ENCODE measurements around the gene XPNPEP1. TPM values are rescaled to one million over a fixed set of nuclear protein-coding genes. Genes with fewer than 3 reads are reported as not detected.

The XPNPEP1 gene
- total RNA-seq, 2 donors from 2014 or later, result 77.6 to 104 TPM

DNA sequence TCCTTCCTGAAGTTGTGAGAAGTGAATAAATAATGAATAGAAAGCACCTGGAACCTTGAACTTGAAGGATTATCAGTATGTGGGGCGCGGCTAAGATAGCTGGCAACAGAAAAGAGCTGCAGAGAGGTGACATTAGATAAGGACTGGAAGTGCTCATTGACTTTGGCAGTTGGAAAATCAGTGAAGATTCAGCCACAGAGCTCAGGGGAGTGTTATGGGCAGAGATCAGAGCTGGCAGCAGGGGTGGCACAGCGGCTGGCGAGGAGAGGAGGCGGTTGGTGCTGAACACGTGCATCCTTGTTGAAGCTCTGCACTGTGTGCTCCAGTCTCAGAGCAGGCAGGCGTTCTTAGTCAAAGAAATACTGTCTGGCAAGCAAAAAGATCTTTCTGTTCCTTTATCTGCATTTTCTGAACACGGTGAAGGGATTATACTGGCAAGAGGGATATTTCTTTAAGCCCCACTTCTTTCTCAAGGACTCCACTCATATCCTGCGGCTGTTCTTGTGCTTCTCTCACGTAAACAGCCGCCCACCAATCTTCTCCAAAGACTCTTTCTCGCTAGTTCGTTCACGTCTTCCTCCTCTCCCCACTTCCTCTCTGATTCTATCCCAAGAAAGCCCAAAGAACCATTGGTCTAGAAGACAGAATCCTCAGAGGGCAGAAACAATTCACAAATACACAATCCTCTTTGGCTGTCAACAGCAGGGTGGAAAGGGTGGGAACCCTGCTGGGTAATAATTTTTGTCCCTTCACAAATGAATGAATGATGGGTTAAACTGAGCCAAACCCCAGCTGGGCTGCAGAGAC is 45.8 kb upstream of the XPNPEP1 start:
- intact Hi-C loops (cut with DNase I), result no loop called here
- H3K4me3 ChIP-seq, result no peak overlapping the region
- 50 to 55% methylated on average over 14 of the region's 14 CpGs for WGBS, 2 donors

DNA sequence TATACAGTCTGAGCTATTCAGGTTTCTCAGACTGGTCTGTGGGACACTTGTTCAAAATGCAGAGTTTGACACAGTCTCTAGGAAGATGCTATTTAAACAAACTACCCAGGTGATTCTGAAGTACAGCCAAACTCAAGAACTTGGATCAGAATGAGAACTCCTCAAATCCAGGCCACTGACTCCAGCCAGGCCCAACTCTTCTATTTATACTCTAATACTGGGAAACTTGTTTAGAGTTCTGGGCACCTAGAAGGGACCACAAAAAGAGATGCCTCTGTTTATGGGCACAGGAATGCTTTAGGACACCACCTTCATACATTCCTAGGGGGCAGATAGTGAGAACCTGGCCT is 44.4 kb upstream of the XPNPEP1 start:
- H3K36me3 ChIP-seq (replicated peaks in 1 of 2; ENCODE audit: insufficient read depth in 1 of 2, low read depth in 2 of 2), result no peaks in the 10 kb centered on the region
- TF ChIP-seq, protein P1, sequence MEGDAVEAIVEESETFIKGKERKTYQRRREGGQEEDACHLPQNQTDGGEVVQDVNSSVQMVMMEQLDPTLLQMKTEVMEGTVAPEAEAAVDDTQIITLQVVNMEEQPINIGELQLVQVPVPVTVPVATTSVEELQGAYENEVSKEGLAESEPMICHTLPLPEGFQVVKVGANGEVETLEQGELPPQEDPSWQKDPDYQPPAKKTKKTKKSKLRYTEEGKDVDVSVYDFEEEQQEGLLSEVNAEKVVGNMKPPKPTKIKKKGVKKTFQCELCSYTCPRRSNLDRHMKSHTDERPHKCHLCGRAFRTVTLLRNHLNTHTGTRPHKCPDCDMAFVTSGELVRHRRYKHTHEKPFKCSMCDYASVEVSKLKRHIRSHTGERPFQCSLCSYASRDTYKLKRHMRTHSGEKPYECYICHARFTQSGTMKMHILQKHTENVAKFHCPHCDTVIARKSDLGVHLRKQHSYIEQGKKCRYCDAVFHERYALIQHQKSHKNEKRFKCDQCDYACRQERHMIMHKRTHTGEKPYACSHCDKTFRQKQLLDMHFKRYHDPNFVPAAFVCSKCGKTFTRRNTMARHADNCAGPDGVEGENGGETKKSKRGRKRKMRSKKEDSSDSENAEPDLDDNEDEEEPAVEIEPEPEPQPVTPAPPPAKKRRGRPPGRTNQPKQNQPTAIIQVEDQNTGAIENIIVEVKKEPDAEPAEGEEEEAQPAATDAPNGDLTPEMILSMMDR (IDR thresholded peaks at IDR 0.05), result no peak
- no peak for TF ChIP-seq POLR2A (IDR thresholded peaks at IDR 0.05)
- ATAC-seq (no peak), DNase-seq (no peak)
- peaks cover 67% of the 10 kb centered on the region for H3K4me1 ChIP-seq
- no peak overlapping the region for H3K4me3 ChIP-seq
- H3K9me3 ChIP-seq, result no peaks in the 10 kb centered on the region
- intact Hi-C loops (cut with DNase I), result no loop called here
- H3K27ac ChIP-seq, result peak overlapping the region in 3 of 4 donors; percentile 11 to 26 (median 13)
- H3K27me3 ChIP-seq, result no peaks in the 10 kb centered on the region

More for the DNA sequence above, 45.8 kb upstream of the XPNPEP1 start:
- DNase-seq (peak; percentile 32 to 58 (median 38)), ATAC-seq (peak; percentile 45)
- Histone ChIP-seq H3K9me3 (no peaks in the 10 kb centered on the region), H3K4me1 (peaks cover 73% of the 10 kb centered on the region), H3K36me3 (replicated peaks in 1 of 2; ENCODE audit: insufficient read depth in 1 of 2, low read depth in 2 of 2) (no peaks in the 10 kb centered on the region), H3K27me3 (no peaks in the 10 kb centered on the region), H3K27ac (peak overlapping the region in 2 of 4 donors; percentile 1 to 17)
- TF ChIP-seq, protein P1 (IDR thresholded peaks at IDR 0.05), result no peak
- TF ChIP-seq POLR2A (IDR thresholded peaks at IDR 0.05), result no peak

DNA sequence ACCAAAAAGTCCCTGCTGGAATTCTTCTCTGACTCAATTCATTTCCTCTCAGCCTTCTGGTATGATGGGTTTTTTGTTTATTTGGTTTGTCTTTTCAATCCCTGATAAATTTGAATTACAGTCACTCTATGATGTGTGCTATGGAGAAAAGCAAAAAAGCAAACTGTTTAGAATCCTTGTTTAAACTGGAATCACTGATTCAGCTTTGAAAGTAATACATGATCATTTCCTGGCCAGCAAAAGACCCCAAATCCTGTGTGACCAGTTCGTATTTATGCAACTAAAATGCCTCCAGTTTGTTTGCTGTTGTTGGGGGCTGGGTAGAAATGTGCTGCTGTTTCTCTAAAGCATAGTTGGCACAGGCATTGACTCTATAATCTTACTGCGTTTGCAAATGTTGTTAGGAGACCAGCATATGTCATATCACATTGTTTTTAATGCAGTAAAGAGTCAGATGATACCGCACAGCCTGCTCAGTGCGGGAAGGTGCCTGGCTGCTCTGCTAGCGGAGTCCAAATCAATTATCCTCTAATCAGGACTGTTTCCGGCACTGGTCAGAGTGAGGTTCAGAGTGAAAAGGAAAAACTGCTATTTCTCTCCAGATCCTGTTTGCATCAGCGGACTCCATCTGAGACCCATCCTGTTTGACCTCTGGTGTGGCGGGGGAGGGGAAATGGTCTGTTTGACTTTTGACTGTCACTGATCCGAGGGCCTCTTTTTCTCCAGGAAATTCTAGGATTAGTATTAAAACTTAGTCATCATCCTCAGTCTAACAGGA is 43.8 kb upstream of the XPNPEP1 start:
- peaks cover 67% of the 10 kb centered on the region for H3K4me1 ChIP-seq
- no peak for ATAC-seq
- 17 to 20% methylated on average over 9 of the region's 9 CpGs for WGBS, 2 donors

DNA sequence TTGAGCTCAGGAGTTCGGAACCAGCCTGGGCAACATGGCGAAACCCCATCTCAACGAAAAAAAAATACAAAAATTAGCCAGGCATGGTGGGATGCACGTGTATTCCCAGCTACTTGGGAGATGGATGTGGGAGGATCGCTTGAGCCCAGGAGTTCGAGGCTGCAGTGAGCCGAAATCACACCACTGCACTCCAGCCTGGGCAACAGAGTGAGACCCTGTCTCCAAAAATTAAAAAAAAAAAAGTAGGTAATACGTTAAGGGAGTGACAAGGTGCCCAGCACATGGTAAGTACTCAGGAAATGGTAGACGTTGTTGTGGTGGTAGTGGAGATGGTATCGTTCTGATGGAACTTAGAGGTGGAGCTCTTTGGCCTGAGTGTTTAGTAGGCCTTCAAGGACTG is 41.0 kb upstream of the XPNPEP1 start:
- TF ChIP-seq POLR2A (IDR thresholded peaks at IDR 0.05), result no peak
- TF ChIP-seq, protein P1 (IDR thresholded peaks at IDR 0.05), result no peak

More for the DNA sequence above, 43.8 kb upstream of the XPNPEP1 start:
- Histone ChIP-seq H3K36me3 (replicated peaks in 1 of 2; ENCODE audit: insufficient read depth in 1 of 2, low read depth in 2 of 2) (no peaks in the 10 kb centered on the region), H3K27ac (peak overlapping the region in 3 of 4 donors; percentile 11 to 26 (median 13)), H3K9me3 (no peaks in the 10 kb centered on the region), H3K27me3 (no peaks in the 10 kb centered on the region), H3K4me3 (no peak overlapping the region)
- TF ChIP-seq POLR2A (IDR thresholded peaks at IDR 0.05), result no peak
- TF ChIP-seq, protein P1 (IDR thresholded peaks at IDR 0.05), result no peak
- intact Hi-C loops (cut with DNase I), result no loop called here
- DNase-seq, result peak in 1 of 4 donors; percentile 13

More for the DNA sequence above, 41.0 kb upstream of the XPNPEP1 start:
- 81 to 88% methylated on average over 10 of the region's 10 CpGs for WGBS, 2 donors
- DNase-seq, result no peak
- Histone ChIP-seq H3K4me1 (peaks cover 65% of the 10 kb centered on the region), H3K27ac (no peak overlapping the region), H3K36me3 (replicated peaks in 1 of 2; ENCODE audit: insufficient read depth in 1 of 2, low read depth in 2 of 2) (no peaks in the 10 kb centered on the region), H3K4me3 (no peak overlapping the region), H3K27me3 (no peaks in the 10 kb centered on the region), H3K9me3 (no peaks in the 10 kb centered on the region)
- ATAC-seq, result no peak
- intact Hi-C loops (cut with DNase I), result no loop called here
